NCI-H1105 (cell line): ENCODE results near the gene MYL2.
"Not testable (repeated sequence)": the region's sequence is repeated elsewhere in the genome, so short reads cannot be mapped to it uniquely, and the experiment has no call there.

ENCODE experiments used
- DNase-seq: peaks from one replicate; lab custom pipeline; 2025; lab: John Stamatoyannopoulos, UW

MYL2 gene, protein sequence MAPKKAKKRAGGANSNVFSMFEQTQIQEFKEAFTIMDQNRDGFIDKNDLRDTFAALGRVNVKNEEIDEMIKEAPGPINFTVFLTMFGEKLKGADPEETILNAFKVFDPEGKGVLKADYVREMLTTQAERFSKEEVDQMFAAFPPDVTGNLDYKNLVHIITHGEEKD

DNA sequence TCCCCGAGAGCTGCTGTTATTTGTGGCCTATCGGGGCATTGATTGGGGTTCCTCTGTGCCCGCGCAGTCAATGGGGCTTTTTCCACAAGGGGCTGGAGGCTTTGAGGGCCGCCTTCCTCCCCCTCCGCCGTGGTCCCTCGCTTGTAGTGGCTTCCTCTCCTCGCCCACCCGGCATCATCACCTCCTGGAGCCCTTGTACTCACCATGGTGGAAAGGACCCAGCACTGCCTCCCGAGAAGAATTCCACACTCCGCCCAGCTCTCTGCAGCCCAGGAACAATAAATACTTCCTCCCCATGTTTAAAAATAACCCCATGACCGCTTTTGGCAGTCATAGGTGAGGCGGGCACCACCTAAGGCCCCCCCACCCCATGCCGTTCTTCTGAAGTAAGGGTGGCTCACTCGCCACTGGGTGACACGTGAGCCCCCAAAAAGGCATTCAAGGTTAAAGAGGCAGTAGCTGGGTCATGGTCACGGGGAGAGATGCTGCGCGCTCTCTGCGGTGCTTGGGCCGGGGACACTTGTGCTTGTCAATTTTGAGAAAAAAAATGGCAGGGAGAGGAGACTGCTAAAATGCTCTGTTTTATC lies at the start of gene MYL2:
Gene MYL2 (minus strand): TSS at position 256 of the 587 bp plus-strand sequence. CDS start 50 bp downstream, at position 206.
- no peak for DNase-seq

DNA sequence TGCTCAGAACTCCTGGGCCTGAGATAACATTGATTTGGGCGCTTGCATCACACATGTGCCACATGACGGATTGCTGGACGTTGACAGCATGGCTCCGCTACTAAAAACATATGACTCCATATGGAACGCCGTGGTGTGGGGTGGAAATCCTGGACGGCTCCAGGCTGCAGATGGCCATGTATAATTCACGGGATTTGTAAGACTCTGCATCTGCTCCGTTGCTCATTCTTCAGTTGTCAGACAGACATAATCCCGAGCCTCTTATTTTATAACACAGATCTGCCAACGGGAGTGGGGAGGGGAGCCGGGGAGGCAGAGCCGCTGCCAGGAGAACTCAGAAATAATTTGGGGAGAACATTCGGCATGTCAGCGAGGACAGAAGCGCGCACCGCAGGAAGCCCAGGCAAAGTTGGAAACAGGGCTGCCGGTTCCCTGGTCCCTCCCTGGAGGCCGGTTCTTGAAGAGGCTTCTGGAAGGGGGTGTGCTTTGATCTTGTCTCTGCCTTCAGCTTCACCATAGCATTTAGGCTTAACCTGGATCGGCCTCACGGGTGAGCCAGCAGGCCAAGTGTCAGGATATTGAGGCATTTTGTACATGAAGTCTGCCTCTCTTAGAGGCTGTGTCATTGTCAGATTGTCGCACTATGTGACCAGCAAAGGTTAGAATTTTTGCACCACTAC lies 45.8 kb upstream of the MYL2 start:
- DNase-seq, result no peak

DNA sequence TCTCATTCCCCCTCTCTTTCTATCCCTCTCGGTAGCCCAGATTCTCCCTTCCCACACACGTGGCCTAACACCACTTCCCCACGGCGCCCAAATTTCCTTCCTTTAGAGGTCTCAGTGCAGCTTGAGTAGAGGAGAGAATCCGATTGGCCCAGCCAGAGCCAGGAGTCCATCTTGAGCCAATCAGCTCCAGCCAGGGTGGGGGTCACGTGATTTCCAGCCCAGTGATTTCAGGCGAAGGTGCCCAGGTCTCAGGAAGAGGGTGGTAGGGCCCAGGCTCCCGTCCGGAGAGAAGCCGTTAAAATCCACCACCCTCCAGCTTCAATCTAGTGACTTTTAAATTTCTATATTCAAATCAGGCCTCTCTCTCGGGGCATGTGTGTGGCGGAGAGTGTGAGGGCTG lies 45.2 kb upstream of the MYL2 start:
- DNase-seq, result no peak

DNA sequence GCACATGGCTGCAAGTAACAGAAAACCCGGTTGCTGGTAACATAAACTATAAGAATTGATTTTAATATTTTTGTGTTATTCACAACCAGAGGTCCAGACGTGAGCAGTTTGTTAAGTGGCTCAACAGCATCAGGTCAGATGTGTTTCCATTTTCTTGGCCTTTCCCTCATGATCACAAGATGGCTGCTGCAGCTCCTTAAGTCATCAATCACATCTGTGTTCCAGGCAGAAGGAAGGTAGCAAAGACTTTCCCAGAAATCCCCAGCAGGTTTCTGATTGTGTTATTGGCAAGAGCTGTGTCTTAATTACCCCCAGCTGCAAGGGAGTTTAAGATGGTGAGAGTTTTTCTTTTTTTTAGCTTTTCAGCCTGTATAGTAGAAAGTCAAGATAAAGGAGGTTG lies 40.4 kb upstream of the MYL2 start:
- DNase-seq, result no peak

DNA sequence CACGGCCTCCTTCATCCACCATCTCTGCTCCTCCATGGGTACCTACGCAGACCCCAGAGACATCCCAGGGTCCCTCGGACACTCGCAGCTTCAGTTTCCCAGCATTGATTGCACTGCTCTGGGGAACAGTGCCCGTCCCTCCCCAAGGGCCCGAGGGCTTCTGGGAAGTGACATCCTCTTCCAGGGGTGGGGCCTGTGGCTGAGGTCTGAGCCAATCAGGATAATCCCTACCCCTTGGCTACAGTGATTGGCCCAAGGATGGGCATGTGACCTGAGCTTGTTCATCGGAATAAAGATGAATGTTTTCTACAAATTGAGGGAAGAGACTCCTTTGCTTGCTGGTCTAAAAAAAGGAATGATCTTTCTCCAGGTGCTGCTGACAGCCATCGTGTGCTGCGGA lies 37.3 kb upstream of the MYL2 start:
- DNase-seq, result no peak

DNA sequence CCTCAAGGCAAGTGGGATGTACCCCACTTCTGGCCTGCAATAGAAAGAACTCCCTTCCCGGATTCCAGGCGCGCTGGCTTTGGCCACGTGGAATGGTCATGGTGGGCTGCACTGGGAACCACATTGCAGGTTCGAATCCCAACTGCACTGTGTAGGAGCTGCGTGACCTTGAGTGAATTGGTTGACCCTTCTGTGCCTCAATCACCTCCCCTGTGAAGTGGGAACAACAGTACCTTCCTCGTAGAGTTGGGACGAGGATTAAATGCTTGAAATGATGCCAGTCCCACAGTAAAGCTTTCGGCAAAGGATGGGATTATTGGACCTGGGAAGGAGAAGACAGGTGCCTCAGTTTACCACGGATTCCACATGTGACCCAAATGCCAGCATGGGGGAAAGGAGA lies 36.8 kb upstream of the MYL2 start:
- DNase-seq, result no peak

DNA sequence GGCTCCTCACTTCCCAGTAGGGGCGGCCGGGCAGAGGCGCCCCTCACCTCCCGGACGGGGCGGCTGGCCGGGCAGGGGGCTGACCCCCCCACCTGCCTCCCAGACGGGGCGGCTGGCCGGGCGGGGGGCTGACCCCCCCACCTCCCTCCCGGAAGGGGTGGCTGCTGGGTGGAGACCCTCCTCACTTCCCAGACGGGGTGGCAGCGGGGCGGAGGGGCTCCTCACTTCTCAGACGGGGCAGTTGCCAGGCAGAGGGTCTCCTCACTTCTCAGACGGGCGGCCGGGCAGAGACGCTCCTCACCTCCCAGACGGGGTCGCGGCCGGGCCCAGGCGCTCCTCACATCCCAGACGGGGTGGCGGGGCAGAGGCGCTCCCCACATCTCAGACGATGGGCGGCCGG lies 30.5 kb upstream of the MYL2 start:
- DNase-seq, result not testable (repeated sequence)

DNA sequence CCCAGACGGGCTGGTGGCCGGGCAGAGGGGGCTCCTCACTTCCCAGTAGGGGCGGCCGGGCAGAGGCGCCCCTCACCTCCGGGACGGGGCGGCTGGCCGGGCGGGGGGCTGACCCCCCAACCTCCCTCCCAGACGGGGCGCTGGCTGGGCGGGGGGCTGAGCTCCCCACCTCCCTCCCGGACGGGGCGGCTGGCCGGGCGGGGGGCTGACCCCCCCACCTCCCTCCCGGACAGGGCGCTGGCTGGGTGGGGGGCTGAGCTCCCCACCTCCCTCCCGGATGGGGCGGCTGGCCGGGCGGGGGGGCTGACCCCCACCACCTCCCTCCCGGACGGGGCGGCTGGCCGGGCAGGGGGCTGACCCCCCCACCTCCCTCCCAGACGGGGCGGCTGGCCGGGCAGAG lies 30.1 kb upstream of the MYL2 start:
- not testable (repeated sequence) for DNase-seq

DNA sequence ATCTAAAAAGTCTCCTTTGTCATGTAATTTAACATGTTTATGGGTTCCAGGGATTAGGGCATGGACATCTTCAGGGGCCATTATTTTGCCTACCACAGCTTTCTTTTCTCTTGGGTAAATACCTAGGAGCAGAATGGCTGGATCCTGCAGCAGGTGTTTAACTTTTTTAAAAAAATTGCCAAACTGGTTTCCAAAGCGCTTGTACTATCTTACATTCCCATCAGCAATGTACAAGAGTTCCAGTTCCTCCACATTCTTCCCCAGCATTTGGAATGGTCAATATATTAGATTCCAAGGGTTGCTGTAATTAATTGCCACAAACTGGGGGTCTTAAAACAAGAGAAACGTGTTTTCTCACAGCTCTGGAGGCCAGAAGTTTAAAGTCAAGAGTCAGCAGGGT lies 27.7 kb upstream of the MYL2 start:
- no peak for DNase-seq

DNA sequence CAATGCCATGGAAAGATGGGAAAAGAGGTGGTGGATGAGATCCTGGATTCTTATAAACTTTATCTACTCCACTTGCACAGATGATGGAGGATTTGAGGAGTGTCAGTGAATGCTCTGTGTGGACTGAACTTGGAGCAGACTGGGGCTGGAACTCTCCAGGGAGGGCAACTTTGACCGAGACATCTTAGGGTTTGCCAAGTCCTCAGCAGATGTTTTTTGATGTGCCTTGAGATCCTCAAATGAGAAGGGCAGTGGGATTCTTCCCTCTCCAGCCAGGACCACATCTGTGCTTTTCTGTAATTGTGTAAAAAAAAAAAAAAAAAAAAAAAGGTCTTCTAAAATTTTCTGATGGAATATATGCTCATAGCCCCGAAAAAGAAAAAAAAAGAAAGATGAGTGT lies 23.0 kb upstream of the MYL2 start:
- no peak for DNase-seq

DNA sequence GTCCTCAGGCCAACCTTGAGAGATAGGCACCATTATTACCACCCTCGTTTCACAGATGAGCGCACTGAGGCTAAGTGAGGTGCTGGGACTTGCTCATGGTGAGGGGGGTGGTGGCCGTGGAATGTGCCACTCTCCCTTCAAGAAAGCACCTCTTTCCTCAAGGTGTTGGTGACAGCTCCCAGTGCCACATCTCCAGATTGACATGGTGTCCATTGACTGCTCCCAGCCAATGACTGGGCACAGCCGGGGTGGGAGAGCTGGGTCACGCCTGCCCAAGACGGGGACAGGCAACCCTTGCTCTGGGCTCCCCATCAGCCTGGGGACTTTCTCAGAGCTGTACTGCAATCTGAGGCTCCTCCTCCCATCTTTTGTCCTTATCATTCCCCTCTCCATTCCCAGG lies 21.0 kb upstream of the MYL2 start:
- DNase-seq, result no peak

DNA sequence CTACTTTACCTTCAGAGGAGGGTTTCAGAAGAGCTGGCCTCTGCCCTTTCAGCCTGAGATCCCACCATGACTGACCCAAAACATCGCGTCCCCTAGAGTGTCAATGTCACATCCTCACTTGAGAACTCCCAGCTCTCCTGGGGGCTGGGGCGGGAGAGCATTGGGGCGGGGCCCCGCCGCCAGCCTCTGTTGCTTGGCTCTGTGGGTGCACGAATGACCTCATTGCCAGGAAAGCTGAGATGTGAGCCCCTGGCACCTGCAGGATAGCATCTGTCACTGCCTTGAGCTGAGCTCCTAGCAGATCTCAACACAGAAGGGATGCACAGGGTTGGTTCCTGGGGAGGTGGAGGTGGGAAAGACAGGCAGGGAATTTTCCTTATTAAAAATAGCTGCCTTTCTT lies 20.6 kb upstream of the MYL2 start:
- no peak for DNase-seq

DNA sequence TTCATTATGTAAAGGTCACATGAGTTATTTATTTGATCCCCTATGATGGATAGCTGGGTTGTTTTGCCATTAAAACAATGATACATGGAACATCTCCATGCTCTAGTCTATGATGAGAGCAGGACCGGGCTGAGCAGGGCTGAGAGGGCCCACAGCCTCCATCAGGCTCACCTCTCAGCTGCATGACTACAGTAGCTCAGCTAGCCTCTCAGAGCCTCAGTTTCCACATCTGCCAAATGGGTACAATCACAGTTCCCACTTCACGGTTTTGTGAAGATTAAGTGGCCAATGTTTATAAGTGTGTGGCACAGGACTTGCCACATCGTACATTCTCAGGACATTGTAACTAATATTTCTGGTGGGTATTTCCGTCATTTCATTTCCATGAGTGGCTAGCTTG lies 19.9 kb upstream of the MYL2 start:
- DNase-seq, result no peak

DNA sequence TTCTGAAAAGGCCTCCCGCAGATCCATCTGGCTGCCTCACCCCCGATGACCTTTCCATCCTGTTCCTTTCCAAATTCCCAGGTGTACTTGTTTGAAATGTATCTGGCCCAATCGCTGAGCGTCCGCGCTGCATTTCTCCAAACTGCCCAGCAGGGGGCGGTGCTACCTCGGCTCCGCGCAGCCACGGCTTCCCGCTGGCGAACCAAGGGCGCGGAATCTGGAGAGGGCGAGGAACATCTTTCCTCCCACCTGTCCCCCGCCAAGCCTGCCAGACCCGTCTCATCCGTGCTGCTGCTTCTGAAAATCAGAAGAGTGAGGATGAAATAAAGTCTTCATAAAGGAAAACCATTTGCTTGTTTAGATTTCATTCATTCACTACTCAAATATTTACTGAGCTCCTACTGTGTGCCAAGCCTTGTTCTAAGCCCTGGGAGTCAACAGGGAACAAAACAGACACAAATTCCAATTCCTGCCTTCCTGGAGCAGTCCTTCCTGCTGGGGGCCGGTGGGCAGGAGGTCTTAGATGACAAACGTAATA lies 16.8 kb upstream of the MYL2 start:
- no peak for DNase-seq

DNA sequence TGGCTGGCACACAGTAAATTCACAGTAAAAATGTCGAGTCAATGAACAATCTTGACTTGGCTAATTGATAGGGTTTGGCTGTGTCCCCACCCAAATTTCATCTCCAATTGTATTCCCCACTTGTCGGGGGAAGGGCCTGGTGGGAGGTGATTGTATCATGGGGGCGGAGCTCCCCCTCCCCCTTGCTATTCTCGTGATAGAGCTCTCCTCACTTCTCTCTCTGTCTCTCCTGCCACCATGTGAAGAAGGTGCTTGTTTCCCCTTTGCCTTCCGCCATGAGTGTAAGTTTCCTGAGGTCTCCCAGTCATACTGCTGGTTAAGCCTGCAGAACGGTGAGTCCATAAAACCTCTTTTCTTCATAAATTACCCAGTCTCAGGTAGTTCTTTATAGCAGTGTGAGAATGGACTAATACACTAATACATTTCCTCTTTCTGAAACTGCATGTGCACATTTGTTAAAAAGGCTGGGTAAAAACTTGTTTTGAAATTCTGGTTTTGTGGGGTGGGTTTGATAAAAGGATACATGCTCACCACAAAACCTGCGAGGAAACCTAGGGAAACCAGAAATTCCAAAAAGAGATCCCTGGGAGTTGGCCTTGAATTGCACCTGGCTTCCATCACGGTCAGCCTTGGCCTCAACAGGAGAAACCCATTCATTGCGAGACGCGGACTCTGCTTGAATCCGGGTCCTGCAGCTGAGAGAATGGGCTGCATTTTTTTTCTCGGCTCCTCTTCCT lies 16.2 kb upstream of the MYL2 start:
- DNase-seq, result no peak

DNA sequence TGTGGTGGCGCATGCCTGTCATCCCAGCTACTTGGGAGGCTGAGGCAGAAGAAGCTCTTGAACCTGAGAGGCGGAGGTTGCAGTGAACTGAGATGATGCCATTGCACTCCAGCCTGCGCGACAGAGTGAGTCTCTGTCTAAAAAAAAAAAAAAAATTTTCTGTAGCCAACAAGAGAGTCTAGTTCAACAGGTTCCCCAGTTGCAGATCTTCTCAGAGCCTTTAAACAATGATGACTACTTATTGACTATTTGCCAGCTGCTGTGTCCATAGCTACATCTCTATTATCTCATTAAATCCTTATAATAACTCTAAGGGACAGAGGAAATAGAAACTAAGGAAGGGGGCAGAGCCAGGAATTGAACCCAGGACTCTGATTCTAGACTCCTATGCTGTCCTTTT lies 15.2 kb upstream of the MYL2 start:
- DNase-seq, result no peak

DNA sequence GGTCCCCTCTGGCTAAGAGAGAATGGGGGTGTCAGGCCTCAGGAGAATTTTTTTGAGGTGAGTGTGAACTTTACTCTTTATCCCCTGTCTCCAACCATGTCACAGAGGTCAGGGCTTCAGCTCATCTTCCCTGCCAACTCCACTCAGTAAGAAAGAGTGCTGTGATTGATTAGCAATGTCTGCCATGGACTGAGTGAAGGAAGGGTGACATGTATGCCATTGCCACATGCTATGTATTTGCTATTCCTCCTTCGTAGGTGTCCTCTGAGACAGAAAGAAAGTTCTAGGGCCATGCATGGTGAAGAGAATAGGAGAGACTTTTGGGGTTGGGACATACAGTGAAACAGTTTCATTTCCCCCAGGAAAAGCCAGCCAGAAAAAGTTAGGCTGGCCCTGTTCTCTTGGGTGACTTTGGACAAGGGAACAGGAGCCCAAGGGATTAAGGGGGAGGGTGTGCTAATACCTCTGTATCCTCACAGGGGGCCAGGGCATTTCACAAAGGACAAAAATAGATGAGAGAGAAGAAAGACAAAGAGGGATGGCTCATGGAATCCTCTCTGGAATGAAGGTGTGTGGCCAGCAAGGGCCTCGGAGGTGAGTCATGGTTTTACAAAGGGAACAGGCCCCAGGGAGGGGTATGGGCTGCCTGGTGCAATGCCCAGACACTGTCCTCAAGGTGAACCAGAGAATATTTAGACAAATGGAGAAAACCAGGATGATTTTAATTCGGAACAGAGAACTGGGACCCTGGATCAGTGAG lies 13.9 kb upstream of the MYL2 start:
- DNase-seq, result no peak

DNA sequence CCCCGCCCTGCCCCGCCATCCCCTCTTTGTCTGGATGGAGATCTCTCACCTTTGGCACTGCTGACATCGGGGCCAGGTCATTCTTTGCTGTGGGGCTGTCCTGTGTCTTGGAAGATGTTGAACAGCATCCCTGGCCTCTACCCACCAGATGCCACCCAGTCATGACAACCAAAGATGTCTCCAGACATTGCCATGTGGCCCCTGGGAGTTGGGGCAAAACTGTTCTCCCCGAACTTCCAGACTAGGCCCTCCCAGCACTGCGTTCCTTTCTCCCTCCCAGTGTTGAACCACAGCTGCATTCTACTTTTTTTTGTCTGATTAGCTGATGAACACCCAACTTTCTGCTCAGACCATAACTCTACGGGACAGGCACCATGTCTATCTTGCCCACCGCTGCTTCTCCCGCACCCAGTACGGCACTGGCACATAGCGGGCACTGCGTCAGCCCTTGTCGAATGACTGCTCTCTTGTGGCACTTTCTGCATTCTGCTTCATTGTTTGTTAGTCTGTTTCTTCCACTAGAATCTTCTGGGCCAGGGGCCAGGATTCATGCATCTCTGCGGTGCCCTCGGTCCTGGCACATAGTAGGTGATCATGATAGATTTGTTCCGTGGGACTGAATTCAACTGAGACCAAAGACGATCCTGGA lies 13.1 kb upstream of the MYL2 start:
- no peak for DNase-seq

DNA sequence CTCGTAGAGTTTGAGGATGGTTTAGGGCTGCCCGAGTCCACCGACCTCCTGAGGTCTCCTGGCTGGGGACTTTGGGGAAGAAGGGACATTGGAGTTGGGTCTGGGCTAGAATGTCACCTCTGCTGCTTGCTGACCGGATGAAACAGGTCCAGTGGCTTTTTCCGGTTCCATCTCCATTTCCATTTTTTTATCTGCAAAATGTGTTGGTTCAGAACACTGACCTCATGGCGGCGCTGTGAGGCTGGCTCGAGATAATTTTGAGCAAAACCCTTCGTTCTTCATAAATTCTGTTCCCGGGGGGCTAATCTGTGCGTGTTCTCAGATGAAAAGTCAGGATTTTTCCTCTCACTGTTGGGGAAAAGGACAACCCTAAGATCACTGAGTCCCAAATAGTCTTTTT lies 11.7 kb upstream of the MYL2 start:
- no peak for DNase-seq

DNA sequence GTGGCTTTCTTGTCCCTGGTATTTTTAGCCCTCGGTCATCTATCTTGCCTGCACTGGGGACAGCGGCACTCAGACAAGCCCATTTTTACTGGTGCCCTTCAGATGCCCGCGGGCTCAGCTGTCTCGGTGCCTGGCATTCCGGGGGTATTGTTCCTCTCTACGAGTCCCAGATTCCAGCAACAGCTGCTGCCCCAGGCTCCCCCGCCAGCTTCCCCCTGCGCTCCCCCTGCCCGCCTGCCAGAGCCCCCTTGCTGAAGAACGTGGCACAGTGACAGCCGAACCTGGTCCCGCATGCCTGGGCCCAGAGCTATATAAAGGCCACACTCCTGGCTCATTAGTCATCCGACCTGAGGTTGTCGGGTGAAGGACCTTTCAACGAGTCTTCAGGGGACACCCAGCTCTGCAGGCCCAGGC lies 10.9 kb upstream of the MYL2 start:
- DNase-seq, result no peak
